ENCODE results near the gene KANK2.

DNA sequence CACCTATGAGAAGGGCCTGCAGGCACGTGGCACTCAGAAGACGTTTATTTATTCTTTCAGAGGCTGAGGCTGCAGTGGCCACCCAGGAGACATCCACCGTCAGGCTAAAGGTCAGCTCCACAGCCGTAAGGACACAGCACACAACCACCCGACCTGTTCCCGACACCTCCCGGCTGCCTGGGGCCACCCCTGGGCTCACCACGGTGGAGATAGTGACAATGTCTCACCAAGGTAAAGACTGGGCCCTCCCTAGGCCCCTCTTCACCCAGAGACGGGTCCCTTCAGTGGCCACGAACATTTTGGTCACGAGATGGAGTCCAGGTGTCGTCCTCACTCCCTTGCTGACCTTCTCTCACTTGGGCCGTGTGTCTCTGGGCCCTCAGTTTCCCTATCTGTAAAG, 74.2 kb downstream of the KANK2 start:
- TF ChIP-seq, protein P1, sequence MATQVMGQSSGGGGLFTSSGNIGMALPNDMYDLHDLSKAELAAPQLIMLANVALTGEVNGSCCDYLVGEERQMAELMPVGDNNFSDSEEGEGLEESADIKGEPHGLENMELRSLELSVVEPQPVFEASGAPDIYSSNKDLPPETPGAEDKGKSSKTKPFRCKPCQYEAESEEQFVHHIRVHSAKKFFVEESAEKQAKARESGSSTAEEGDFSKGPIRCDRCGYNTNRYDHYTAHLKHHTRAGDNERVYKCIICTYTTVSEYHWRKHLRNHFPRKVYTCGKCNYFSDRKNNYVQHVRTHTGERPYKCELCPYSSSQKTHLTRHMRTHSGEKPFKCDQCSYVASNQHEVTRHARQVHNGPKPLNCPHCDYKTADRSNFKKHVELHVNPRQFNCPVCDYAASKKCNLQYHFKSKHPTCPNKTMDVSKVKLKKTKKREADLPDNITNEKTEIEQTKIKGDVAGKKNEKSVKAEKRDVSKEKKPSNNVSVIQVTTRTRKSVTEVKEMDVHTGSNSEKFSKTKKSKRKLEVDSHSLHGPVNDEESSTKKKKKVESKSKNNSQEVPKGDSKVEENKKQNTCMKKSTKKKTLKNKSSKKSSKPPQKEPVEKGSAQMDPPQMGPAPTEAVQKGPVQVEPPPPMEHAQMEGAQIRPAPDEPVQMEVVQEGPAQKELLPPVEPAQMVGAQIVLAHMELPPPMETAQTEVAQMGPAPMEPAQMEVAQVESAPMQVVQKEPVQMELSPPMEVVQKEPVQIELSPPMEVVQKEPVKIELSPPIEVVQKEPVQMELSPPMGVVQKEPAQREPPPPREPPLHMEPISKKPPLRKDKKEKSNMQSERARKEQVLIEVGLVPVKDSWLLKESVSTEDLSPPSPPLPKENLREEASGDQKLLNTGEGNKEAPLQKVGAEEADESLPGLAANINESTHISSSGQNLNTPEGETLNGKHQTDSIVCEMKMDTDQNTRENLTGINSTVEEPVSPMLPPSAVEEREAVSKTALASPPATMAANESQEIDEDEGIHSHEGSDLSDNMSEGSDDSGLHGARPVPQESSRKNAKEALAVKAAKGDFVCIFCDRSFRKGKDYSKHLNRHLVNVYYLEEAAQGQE (IDR thresholded peaks at IDR 0.05; ENCODE audit: insufficient read depth in 1 of 2, low read depth in 2 of 2, low read length in 2 of 2), result no peak
- TF ChIP-seq TAF1 (IDR thresholded peaks at IDR 0.05; ENCODE audit: borderline replicate concordance, insufficient read depth, low read length), result no peak
- TF ChIP-seq POLR2AphosphoS5 (IDR thresholded peaks at IDR 0.05; ENCODE audit: low read depth, low read length), result no peak
- TF ChIP-seq SIN3A (IDR thresholded peaks at IDR 0.05; ENCODE audit: borderline replicate concordance, insufficient read depth, low read length), result no peak
